Glomerular visceral epithelial cell (primary cell): Measurements from ENCODE around the gene DENND6A.
"Not testable (repeated sequence)": the region's sequence is repeated elsewhere in the genome, so short reads cannot be mapped to it uniquely, and the experiment has no call there.

Source experiments
- DNase-seq: peaks from one replicate; pipeline ENCODE4 v3.0.0-alpha.2; 2016; ENCODE audit errors: extremely low spot score

The DENND6A gene

DNA sequence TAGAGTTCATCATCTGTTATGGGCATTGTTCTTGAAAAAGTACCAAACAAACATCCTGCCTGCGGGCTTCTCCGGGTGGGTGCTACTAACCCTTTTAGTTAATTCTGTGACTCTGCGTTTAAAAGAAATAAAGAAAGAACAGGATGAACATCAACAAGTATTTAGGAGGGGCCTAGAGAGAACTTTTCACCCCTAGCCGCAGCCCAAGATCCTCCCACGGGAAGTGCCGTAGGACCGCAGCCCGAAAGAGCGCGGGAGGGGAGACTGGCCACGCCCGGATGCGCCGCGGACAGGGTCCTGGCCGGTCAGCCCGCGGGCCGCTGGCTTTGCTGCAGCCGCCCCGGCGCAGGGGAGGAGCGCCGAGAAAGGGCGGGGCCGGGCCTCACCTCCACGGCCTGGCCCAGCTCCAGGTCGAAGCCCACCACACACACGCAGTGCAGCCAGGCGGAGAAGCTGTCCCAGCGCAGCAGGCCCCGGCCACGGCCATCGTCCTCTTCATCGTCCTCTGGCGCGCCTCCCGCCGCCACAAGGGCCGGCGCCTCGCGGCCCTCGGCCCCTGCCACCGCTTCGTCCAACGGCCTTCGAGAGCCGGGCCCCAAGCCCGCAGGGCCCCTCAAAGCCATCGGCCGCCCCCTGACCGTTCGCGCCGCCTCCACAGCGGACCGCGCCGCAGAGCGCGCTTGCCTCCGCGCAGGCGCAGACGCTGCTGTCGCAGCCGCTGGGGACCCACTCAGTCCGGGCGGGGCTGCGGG, at the start of gene DENND6A:
Gene DENND6A (minus strand): TSS at position 682 of the 752 bp plus-strand sequence. CDS start 59 bp downstream, at position 623.
- peak; percentile 94 for DNase-seq

DNA sequence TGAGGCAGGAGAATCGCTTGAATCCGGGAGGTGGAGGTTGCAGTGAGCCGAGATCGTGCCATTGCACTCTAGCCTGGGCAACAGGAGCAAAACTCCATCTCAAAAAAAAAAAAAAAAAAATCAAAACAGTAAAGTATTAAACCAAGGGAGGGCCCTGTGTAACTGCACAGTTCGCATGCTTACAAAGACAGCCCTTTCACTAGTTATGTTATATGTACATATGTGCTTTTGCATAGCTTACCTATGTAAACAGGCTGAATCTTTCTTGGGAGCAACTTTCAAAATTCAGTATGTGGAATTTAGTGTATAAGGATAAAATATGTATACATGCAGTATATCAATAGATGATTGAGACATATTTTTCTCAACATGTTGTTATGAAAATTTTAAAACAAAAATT, 47.1 kb upstream of the DENND6A start:
- DNase-seq, result no peak

GRCh38 chr3:57738391-57738790, 45.5 kb upstream of the DENND6A start:
- DNase-seq, result no peak

GRCh38 chr3:57737840-57738239, 45.0 kb upstream of the DENND6A start:
- no peak for DNase-seq

GRCh38 chr3:57735405-57735804, 42.5 kb upstream of the DENND6A start:
- DNase-seq, result no peak

- no peak for DNase-seq
Measured at GRCh38 chr3:57733790-57734189, 40.9 kb upstream of the DENND6A start.

- DNase-seq, result no peak
Measured at GRCh38 chr3:57731311-57731710, 38.4 kb upstream of the DENND6A start.

DNA sequence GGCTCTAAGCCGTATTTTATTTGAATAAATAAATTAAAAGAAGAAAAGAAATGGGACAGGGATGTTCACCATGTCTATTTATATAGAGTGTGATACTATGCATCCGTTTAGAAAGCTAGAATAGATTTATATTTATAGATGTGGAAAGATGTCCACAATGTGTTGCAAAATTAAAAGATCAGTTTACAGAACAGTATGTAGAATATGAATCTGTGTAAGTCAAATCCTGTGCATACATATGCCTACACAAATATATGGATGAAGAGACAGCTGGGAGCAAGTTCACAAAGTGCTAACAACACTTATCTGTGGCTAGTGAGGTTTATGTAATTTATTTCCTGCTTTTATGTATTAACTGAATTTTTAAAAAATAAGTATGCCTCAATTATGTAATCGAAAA, 37.8 kb upstream of the DENND6A start:
- DNase-seq, result no peak

GRCh38 chr3:57729334-57730045, 36.6 kb upstream of the DENND6A start:
- DNase-seq, result no peak

DNA sequence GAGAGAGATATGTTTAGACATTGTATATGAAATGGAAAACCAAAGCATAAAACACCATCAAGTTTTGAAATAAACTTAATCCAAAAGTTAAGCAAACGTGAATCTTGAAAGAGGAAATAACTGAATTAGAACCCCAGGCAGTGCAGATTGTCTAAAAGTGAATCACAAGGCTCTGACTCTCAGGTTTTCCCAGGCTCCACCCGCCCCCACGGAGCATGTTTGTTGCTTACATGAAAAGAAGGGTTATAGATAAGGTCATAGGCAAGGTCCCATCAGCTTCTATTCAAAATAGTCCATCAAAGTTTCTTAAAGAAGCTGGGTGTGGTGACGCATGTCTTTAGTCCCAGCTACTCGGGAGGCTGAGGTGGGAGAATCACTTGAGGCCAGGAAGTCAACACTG, 34.2 kb upstream of the DENND6A start:
- no peak for DNase-seq

DNA sequence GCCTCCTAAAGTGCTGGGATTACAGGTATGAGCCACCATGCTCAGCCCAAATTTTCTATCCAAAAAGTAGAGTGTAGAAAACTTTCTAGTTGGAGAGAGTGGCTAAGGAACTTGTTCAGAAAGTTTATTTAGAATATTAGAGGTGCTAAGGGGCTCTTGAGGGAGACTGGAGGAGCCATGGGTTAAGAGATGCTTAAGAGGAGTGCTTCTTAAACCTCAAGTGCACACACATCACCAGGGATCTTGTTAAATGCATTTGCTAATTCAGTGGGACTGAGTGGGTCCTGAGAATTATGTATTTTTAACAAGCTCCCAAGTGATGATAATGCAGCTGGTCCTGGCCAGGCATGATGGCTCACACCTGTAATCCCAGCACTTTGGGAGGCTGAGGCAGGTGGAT, 33.5 kb upstream of the DENND6A start:
- no peak for DNase-seq

DNA sequence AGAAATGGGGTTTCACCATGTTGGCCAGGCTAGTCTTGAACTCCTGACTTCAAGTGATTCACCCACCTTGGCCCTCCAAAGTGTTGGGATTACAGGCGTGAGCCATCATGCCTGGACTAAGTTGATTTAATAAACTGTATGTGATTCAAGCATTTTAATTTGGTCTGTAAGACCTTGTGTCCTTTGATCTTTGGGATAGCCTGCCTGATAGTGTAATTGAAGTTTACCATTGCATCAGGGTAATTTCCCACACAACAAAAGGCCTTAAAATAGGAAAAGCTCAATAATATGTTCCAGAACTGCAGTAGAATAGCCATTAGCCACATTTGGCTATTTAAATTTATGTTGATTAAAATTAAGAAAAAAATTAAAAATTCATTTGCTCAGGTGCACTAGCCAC, 25.2 kb upstream of the DENND6A start:
- no peak for DNase-seq

DNA sequence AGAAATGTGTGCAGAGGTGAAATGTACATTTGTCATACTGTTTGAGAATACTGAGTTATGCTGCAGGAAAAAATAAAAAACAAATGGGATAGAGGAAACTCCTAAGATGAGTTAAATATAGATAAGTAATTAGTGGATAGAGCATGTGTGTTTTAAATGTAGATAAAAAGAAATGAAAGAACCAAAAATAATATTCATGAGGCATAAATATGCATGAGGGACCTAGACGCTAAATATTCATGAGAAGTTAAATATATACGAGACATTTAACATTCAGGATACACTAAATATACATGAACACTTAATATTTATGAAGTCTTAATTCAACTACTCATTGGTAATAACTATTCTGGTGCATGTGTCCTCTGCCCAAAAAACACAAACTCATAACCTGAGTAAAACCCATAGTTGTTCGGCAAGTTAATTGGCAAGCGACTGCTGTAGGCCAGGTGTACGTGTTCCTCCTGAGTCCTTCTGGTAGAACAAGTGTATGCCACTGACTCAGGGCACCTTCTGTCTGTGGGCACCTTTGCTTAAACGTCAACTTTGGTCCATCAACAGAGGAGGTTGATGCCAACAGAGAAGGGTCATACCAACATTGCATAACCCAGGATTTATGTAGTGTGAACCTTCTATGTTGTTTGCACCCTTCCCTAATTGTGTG, 24.5 kb upstream of the DENND6A start:
- DNase-seq, result no peak

DNA sequence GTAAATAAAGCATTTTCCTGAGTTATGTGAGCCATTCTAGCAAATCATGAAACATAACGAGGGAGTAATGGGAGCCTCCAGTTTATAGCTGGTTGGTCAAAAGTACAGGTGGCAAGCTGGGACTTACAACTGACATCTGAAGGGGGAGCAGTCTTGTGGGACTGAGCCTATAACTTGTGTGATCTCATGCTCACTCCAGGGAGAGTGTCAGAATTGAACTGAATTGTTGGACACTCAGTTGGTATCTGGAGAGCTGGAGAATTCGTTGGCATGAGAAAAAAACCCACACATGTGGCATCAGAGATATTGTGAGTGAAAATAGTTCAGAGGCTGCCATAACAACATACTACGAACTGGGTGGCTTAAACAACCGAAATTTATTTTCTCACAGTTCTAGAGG, 22.8 kb upstream of the DENND6A start:
- no peak for DNase-seq

- no peak for DNase-seq
Measured at GRCh38 chr3:57709559-57709958, 16.7 kb upstream of the DENND6A start.

DNA sequence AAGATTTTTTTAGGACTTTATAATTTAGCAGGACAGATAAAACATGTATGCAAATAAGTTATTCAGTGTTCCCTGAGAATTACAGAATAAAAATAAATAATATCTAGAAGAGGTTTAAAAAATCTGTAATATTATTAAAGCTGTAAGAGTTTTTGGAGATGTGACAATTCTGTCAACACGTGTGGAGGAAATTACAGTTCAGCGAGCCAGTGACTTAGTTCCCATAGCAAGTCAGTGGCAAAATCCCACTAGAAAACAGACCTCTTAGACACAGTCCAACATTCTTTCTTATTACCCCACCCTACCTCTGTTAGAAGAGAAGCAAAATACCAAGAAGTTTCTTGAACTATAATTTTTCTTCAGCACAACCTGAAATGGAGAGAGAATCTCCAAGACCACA, 16.2 kb upstream of the DENND6A start:
- no peak for DNase-seq

GRCh38 chr3:57706462-57706861, 13.6 kb upstream of the DENND6A start:
- peak; percentile 23 for DNase-seq

GRCh38 chr3:57705351-57705750, 12.5 kb upstream of the DENND6A start:
- not testable (repeated sequence) for DNase-seq

GRCh38 chr3:57701781-57702180, 8.9 kb upstream of the DENND6A start:
- no peak for DNase-seq

GRCh38 chr3:57700737-57701136, 7.9 kb upstream of the DENND6A start:
- DNase-seq, result no peak

DNA sequence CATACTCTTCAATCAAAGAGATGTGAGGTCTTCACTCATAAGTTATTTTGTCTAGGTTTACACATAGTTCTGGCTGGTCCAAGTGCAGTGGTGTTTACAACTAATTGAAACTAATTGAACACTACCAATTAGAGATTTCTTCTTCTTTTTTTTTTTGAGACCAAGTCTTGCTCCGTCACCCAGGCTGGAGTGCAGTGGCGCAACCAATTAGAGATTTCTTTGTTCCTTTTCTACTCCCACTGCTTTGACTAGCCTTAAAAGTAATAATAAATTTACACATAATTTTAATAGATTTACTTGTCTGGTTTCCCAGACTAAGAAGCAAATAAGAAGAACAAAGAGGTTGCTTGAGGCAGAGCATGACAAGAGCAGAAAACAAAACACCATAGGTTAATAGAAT, 6.7 kb upstream of the DENND6A start:
- no peak for DNase-seq

- no peak for DNase-seq
Measured at GRCh38 chr3:57696801-57697321, 4.0 kb upstream of the DENND6A start.

DNA sequence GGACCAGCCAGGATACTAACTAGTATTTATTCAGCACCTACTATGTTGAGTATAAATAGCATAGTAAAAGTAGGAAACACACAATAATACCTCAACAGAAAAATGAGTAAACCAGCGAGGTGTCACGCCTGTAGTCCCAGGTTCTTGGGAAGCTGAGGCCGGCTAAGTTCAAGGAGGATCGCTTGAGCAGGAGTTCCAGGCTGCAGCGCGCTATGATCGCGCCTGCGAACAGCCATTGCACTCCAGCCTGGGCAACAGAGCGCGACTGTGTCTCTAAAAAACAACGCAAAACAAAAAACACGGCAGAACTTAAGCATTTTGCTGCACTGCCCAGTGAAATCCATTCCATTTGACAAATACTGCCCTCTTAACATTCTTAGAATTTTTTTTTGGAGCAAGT, 1.3 kb upstream of the DENND6A start:
- no peak for DNase-seq
